Measurements from ENCODE around the gene G3BP1.

GRCh38 chr5:151740336-151740942 lies 31.3 kb upstream of the G3BP1 start:
- TF ChIP-seq CTCF (IDR thresholded peaks at IDR 0.05) = peak; percentile 84 to 93 (median 90)
- peak in 1 of 2 donors; percentile 54 for TF ChIP-seq POLR2A (IDR thresholded peaks at IDR 0.05)
